ENCODE data around the gene NEU3. TPM values are rescaled to one million over a fixed set of nuclear protein-coding genes. Genes with fewer than 3 reads are reported as not detected.
A peak's percentile ranks its signal among the peaks of the same experiment; 100 is the strongest.

NEU3 gene
- total and polyA plus RNA-seq, 7 donors = 1.8 to 26.7 (median 14.0) TPM

DNA sequence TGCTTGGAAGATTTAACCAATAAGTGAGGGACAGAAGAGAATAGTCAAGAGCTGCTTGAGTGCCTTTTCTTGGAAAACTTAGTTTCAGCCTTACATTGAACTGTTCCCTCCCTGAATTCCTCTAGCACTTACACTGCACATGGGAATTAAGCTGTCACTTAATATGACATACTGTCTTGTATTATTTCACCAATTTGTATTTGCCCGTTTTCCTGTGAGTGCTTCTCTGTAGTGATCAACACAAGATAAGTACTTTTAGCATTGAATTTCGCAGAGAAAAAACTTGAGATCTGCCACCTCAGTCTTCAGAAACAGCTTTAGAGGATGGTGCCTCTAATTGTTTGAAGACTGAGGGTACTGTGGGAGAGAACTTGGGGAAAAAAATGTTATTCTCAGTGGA lies 36.0 kb upstream of the NEU3 start:
- TF ChIP-seq, protein P1, sequence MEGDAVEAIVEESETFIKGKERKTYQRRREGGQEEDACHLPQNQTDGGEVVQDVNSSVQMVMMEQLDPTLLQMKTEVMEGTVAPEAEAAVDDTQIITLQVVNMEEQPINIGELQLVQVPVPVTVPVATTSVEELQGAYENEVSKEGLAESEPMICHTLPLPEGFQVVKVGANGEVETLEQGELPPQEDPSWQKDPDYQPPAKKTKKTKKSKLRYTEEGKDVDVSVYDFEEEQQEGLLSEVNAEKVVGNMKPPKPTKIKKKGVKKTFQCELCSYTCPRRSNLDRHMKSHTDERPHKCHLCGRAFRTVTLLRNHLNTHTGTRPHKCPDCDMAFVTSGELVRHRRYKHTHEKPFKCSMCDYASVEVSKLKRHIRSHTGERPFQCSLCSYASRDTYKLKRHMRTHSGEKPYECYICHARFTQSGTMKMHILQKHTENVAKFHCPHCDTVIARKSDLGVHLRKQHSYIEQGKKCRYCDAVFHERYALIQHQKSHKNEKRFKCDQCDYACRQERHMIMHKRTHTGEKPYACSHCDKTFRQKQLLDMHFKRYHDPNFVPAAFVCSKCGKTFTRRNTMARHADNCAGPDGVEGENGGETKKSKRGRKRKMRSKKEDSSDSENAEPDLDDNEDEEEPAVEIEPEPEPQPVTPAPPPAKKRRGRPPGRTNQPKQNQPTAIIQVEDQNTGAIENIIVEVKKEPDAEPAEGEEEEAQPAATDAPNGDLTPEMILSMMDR (IDR thresholded peaks at IDR 0.05) = no peak
- no peaks in the 10 kb centered on the region for H3K27me3 ChIP-seq (ENCODE audit: insufficient read depth in 3 of 3, low read length in 2 of 3)
- intact Hi-C loops (cut with DNase I) = no loop called here
- peaks cover 0 to 9% of the 10 kb centered on the region in 2 donors for H3K36me3 ChIP-seq (ENCODE audit: insufficient read depth in 1 of 2, low read depth in 1 of 2)
- H3K4me1 ChIP-seq = peaks cover 42% of the 10 kb centered on the region
- 73 to 74% (median 74%) methylated on average over 2 of the region's 2 CpGs for WGBS, 3 donors
- ATAC-seq (no peak), DNase-seq (no peak)
- H3K4me3 ChIP-seq = no peak overlapping the region
- no peaks in the 10 kb centered on the region for H3K9me3 ChIP-seq
- no peak overlapping the region for H3K27ac ChIP-seq

DNA sequence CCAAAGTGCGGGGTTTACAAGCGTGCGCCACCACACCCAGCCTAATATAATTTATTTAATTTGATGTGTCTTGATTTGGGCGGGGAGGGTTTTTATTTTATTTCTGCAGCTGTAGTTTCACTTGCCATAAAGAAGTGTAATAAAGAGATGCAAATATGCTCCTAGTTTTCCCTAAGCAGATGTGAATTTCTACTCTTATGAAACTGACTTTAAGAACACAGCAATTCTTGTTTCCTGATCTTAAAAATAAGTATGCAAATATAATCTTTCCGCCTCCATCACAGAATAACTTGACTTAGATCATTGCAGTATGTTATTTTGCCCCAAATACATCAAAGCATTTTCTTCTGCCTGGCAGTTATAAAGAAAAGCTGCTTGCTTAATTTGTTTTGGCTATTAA lies 35.3 kb upstream of the NEU3 start:
- 95 to 97% (median 97%) methylated on average over 5 of the region's 5 CpGs for WGBS, 3 donors
- peaks cover 0 to 9% of the 10 kb centered on the region in 2 donors for H3K36me3 ChIP-seq (ENCODE audit: insufficient read depth in 1 of 2, low read depth in 1 of 2)

DNA sequence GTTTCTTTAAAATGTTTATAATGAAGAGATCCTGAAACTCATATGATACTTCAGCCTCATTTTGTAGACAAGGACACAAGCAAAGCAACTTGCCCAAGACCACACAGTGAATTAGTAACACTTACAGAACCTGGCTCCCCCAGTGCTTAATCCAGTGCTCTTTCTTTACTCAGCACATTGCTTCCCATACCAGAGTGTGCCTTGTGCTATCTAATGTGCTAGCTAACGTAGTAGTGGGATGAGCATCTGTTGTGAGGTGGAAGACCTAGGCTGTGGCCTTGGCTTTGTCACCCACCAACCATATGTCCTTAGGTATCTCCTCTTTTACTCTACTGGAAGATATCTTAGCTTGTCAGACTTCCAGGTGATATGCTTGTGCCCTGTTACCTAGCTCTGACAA lies 34.5 kb upstream of the NEU3 start:
- Histone ChIP-seq H3K4me1 (peaks cover 52% of the 10 kb centered on the region), H3K4me3 (no peak overlapping the region), H3K9me3 (no peaks in the 10 kb centered on the region), H3K27ac (no peak overlapping the region), H3K27me3 (ENCODE audit: insufficient read depth in 3 of 3, low read length in 2 of 3) (no peaks in the 10 kb centered on the region), H3K36me3 (ENCODE audit: insufficient read depth in 1 of 2, low read depth in 1 of 2) (peaks cover 0 to 9% of the 10 kb centered on the region in 2 donors)
- TF ChIP-seq, protein P1 (IDR thresholded peaks at IDR 0.05) = no peak
- ATAC-seq (no peak), DNase-seq (no peak)
- WGBS, 3 donors = 69 to 92% (median 90%) methylated on average over 1 of the region's 1 CpG
- intact Hi-C loops (cut with DNase I) = no loop called here

More for the DNA sequence above, 35.3 kb upstream of the NEU3 start:
- TF ChIP-seq, protein P1 (IDR thresholded peaks at IDR 0.05) = no peak
- intact Hi-C loops (cut with DNase I) = no loop called here
- H3K27ac ChIP-seq = no peak overlapping the region
- DNase-seq (no peak), ATAC-seq (no peak)
- H3K9me3 ChIP-seq = no peaks in the 10 kb centered on the region
- peaks cover 44% of the 10 kb centered on the region for H3K4me1 ChIP-seq
- H3K27me3 ChIP-seq (ENCODE audit: insufficient read depth in 3 of 3, low read length in 2 of 3) = no peaks in the 10 kb centered on the region
- H3K4me3 ChIP-seq = no peak overlapping the region

DNA sequence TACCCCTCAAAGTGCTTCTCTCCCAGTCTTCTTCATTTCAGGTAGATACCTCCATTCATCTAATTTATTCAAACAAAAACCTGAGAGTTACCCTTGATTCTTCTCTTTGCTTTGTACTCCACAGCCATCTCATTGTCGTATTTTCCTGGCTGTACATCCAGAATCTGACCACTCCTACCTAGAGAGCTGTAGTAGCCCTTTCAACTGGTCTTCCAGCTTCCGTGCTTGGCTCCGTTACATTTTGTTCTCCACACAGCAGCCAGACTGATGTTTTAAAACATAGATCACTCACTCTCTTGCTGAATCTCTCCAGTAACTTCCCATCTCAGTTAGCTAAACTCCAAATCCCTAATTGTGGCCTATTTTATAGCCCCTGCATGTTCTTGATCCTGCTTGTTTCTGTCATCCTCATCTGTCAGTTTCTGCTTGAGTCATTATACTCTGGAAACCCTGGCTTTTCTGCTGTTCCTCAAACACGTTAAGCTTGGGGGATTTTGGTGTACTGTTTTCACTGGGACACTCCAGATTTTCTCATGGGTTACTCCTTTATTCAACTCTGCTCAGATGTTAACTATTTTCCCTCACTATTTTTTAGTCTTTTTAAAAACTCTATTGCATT lies 32.2 kb upstream of the NEU3 start:
- DNase-seq = no peak
- no peaks in the 10 kb centered on the region for H3K27me3 ChIP-seq (ENCODE audit: insufficient read depth in 3 of 3, low read length in 2 of 3)
- TF ChIP-seq, protein P1 (IDR thresholded peaks at IDR 0.05) = no peak
- H3K36me3 ChIP-seq (ENCODE audit: insufficient read depth in 1 of 2, low read depth in 1 of 2) = peaks cover 0 to 9% of the 10 kb centered on the region in 2 donors
- intact Hi-C loops (cut with DNase I) = no loop called here
- H3K4me3 ChIP-seq = no peak overlapping the region
- peaks cover 49% of the 10 kb centered on the region for H3K4me1 ChIP-seq
- ATAC-seq = peak in 2 of 4 donors; percentile 79 to 90
- no peak overlapping the region for H3K27ac ChIP-seq
- WGBS, 3 donors = 15 to 36% (median 23%) methylated on average over 4 of the region's 4 CpGs
- H3K9me3 ChIP-seq = no peaks in the 10 kb centered on the region
